HG02610 (cell line): ENCODE measurements around the gene ITPRIP.

Experiments
- ATAC-seq: cut with Tn5 transposase; IDR thresholded peaks from one replicate; pipeline ENCODE4 v1.9.1; 2021; ENCODE audit warnings: mild to moderate bottlenecking, moderate library complexity; ENCODE audit not compliant: unreplicated experiment

Gene ITPRIP

GRCh38 chr10:104309980-104310978 is 28.0 kb downstream of the ITPRIP start:
- no peak for ATAC-seq

GRCh38 chr10:104308439-104308903 is 29.8 kb downstream of the ITPRIP start:
- ATAC-seq: peak; percentile 80

- ATAC-seq: no peak
These were observed 30.5 kb downstream of the ITPRIP start for GRCh38 chr10:104307576-104308438.

GRCh38 chr10:104306897-104307296 is 31.4 kb downstream of the ITPRIP start:
- no peak for ATAC-seq

- ATAC-seq: no peak
These were observed 33.3 kb downstream of the ITPRIP start for GRCh38 chr10:104304927-104305326.

GRCh38 chr10:104304356-104304745 is 33.9 kb downstream of the ITPRIP start:
- no peak for ATAC-seq

GRCh38 chr10:104303594-104304355 is 34.5 kb downstream of the ITPRIP start:
- no peak for ATAC-seq

- no peak for ATAC-seq
These were observed 36.2 kb downstream of the ITPRIP start for GRCh38 chr10:104301907-104302690.

- ATAC-seq: no peak
These were observed 37.5 kb downstream of the ITPRIP start for GRCh38 chr10:104300736-104301292.

GRCh38 chr10:104300002-104300735 is 38.1 kb downstream of the ITPRIP start:
- ATAC-seq: no peak

- ATAC-seq: no peak
These were observed 39.0 kb downstream of the ITPRIP start for GRCh38 chr10:104299031-104299904.

GRCh38 chr10:104297697-104298660 is 40.3 kb downstream of the ITPRIP start:
- ATAC-seq: no peak

GRCh38 chr10:104296687-104297436 is 41.4 kb downstream of the ITPRIP start:
- ATAC-seq: no peak

- ATAC-seq: no peak
These were observed 44.4 kb downstream of the ITPRIP start for GRCh38 chr10:104293781-104294321.

- ATAC-seq: no peak
These were observed 45.3 kb downstream of the ITPRIP start for GRCh38 chr10:104293011-104293410.

GRCh38 chr10:104291439-104291951 is 46.8 kb downstream of the ITPRIP start:
- peak; percentile 98 for ATAC-seq
